ENCODE results near the gene FGR. TPM values are rescaled to one million over a fixed set of nuclear protein-coding genes. Genes with fewer than 3 reads are reported as not detected.

The FGR gene
- total and polyA plus RNA-seq, 2 donors (not counting 1 experiment from before 2014, with no cell fraction given) = 57.0 to 295 TPM

- WGBS (ENCODE audit: insufficient coverage) = no CpG with 5 or more reads among the region's 3 CpGs
- ChIA-PET CTCF (interaction anchor here (1.2 to 5.7 kb wide), 6 partner anchors 11 to 172 kb away, joined by 3 to 82 read pairs (median 12); partner anchors contain the start of gene AHDC1), POLR2A (interaction anchor here (0.6 to 1.1 kb wide), 2 partner anchors 10 to 31 kb away, joined by 3 read pairs; no protein-coding TSS in a partner anchor)
- TF ChIP-seq CTCF (IDR thresholded peaks at IDR 0.05) = no peak
- no peak for TF ChIP-seq EZH2 (IDR thresholded peaks at IDR 0.05; ENCODE audit: borderline replicate concordance, insufficient read depth, low read depth, low read length, poor library complexity, severe bottlenecking)
- Histone ChIP-seq H3K27ac (ENCODE audit: low read length in 2 of 2) (no peak overlapping the region), H3K9me3 (ENCODE audit: control extremely low read depth in 1 of 3, control insufficient read depth in 2 of 3, insufficient read depth in 1 of 3, low read length in 2 of 3) (no peaks in the 10 kb centered on the region), H3K9ac (ENCODE audit: low read length) (no peak overlapping the region), H3K4me3 (ENCODE audit: control extremely low read depth in 1 of 5, extremely low read depth in 1 of 5, insufficient read depth in 1 of 5, low read depth in 2 of 5, low read length in 4 of 5) (no peak overlapping the region), H2AFZ (ENCODE audit: insufficient read depth, low read depth, low read length, poor library complexity, severe bottlenecking) (no peak overlapping the region), H3K27me3 (replicated peaks in 1 of 4; ENCODE audit: control extremely low read depth in 1 of 4, control insufficient read depth in 3 of 4, insufficient read depth in 4 of 4, low read length in 3 of 4) (no peaks in the 10 kb centered on the region), H4K20me1 (ENCODE audit: control insufficient read depth, insufficient read depth, low read length, poor library complexity, severe bottlenecking) (peaks cover 28% of the 10 kb centered on the region), H3K36me3 (replicated peaks in 1 of 2; ENCODE audit: control extremely low read depth in 1 of 2, control insufficient read depth in 1 of 2, extremely low read depth in 1 of 2, insufficient read depth in 2 of 2, low read length in 1 of 2) (no peaks in the 10 kb centered on the region), H3K79me2 (ENCODE audit: control insufficient read depth, insufficient read depth, low read length) (peaks cover 37% of the 10 kb centered on the region), H3K4me2 (replicated peaks; ENCODE audit: low read depth, low read length, poor library complexity, severe bottlenecking) (no peak overlapping the region), H3K4me1 (ENCODE audit: control insufficient read depth in 2 of 2, insufficient read depth in 2 of 2, low read length in 2 of 2) (peaks cover 12 to 37% of the 10 kb centered on the region in 2 donors)
- ATAC-seq (ENCODE audit: low read depth) = no peak
- Mint-ChIP-seq H3K4me3 (no peak overlapping the region), H3K9me3 (ENCODE audit: insufficient read depth) (no peaks in the 10 kb centered on the region), H3K27me3 (no peaks in the 10 kb centered on the region), H3K27ac (no peak overlapping the region), H3K4me1 (peaks cover 43% of the 10 kb centered on the region)
- DNase-seq = no peak
- intact Hi-C loops (cut with micrococcal nuclease) = no loop called here
These were observed 64.2 kb downstream of the FGR start for GRCh38 chr1:27570784-27571183.

GRCh38 chr1:27570356-27570755 lies 64.6 kb downstream of the FGR start:
- Histone ChIP-seq H3K79me2 (ENCODE audit: control insufficient read depth, insufficient read depth, low read length) (peaks cover 41% of the 10 kb centered on the region), H3K4me2 (replicated peaks; ENCODE audit: low read depth, low read length, poor library complexity, severe bottlenecking) (no peak overlapping the region), H3K9ac (ENCODE audit: low read length) (no peak overlapping the region), H3K9me3 (ENCODE audit: control extremely low read depth in 1 of 3, control insufficient read depth in 2 of 3, insufficient read depth in 1 of 3, low read length in 2 of 3) (no peaks in the 10 kb centered on the region), H3K36me3 (replicated peaks in 1 of 2; ENCODE audit: control extremely low read depth in 1 of 2, control insufficient read depth in 1 of 2, extremely low read depth in 1 of 2, insufficient read depth in 2 of 2, low read length in 1 of 2) (no peaks in the 10 kb centered on the region), H3K27me3 (replicated peaks in 1 of 4; ENCODE audit: control extremely low read depth in 1 of 4, control insufficient read depth in 3 of 4, insufficient read depth in 4 of 4, low read length in 3 of 4) (no peaks in the 10 kb centered on the region), H3K27ac (ENCODE audit: low read length in 2 of 2) (no peak overlapping the region), H3K4me3 (ENCODE audit: control extremely low read depth in 1 of 5, extremely low read depth in 1 of 5, insufficient read depth in 1 of 5, low read depth in 2 of 5, low read length in 4 of 5) (no peak overlapping the region), H4K20me1 (ENCODE audit: control insufficient read depth, insufficient read depth, low read length, poor library complexity, severe bottlenecking) (peaks cover 31% of the 10 kb centered on the region), H3K4me1 (ENCODE audit: control insufficient read depth in 2 of 2, insufficient read depth in 2 of 2, low read length in 2 of 2) (peaks cover 12 to 37% of the 10 kb centered on the region in 2 donors), H2AFZ (ENCODE audit: insufficient read depth, low read depth, low read length, poor library complexity, severe bottlenecking) (no peak overlapping the region)
- ChIA-PET POLR2A (interaction anchor here (0.6 to 1.1 kb wide), 2 partner anchors 10 to 32 kb away, joined by 3 read pairs; no protein-coding TSS in a partner anchor), CTCF (interaction anchor here (1.2 to 5.7 kb wide), 6 partner anchors 12 to 171 kb away, joined by 3 to 82 read pairs (median 12); partner anchors contain the start of gene AHDC1)
- ATAC-seq (ENCODE audit: low read depth) (no peak), DNase-seq (no peak)
- peak overlapping the region; percentile 37 for H3K4me3 Mint-ChIP-seq
- TF ChIP-seq CTCF (IDR thresholded peaks at IDR 0.05) = no peak
- no peak for TF ChIP-seq EZH2 (IDR thresholded peaks at IDR 0.05; ENCODE audit: borderline replicate concordance, insufficient read depth, low read depth, low read length, poor library complexity, severe bottlenecking)
- no peaks in the 10 kb centered on the region for H3K9me3 Mint-ChIP-seq (ENCODE audit: insufficient read depth)
- WGBS (ENCODE audit: insufficient coverage) = 97% methylated on average over 2 of the region's 2 CpGs
- intact Hi-C loops (cut with micrococcal nuclease) = no loop called here
- no peaks in the 10 kb centered on the region for H3K27me3 Mint-ChIP-seq
- H3K27ac Mint-ChIP-seq = peak overlapping the region; percentile 47
- H3K4me1 Mint-ChIP-seq = peaks cover 43% of the 10 kb centered on the region
